ENCODE results near the gene SLC8A2. TPM values are rescaled to one million over a fixed set of nuclear protein-coding genes. Genes with fewer than 3 reads are reported as not detected.

The SLC8A2 gene
- total and polyA plus RNA-seq, 8 donors, result 0.06 to 0.34 (median 0.20) TPM; not detected in 1

- Histone ChIP-seq H3K27me3 (peaks cover 9 to 88% of the 10 kb centered on the region in 2 donors), H3K4me3 (no peak overlapping the region), H3K36me3 (no peaks in the 10 kb centered on the region), H3K4me1 (no peaks in the 10 kb centered on the region), H3K27ac (no peak overlapping the region), H3K9me3 (no peaks in the 10 kb centered on the region)
- DNase-seq (no peak), ATAC-seq (no peak)
- intact Hi-C loops (cut with DNase I), result no loop called here
- no peak for TF ChIP-seq CTCF (IDR thresholded peaks at IDR 0.05)
These were observed 64.3 kb downstream of the SLC8A2 start for GRCh38 chr19:47407417-47407774.

- intact Hi-C loops (cut with DNase I), result no loop called here
These were observed 64.8 kb downstream of the SLC8A2 start for GRCh38 chr19:47406711-47407416.

GRCh38 chr19:47405854-47406417, 65.8 kb downstream of the SLC8A2 start:
- intact Hi-C loops (cut with DNase I), result no loop called here
- Histone ChIP-seq H3K4me3 (no peak overlapping the region), H3K27ac (no peak overlapping the region), H3K4me1 (no peaks in the 10 kb centered on the region), H3K27me3 (peaks cover 9 to 94% of the 10 kb centered on the region in 2 donors), H3K9me3 (no peaks in the 10 kb centered on the region), H3K36me3 (no peaks in the 10 kb centered on the region)
- DNase-seq (no peak), ATAC-seq (no peak)
- TF ChIP-seq CTCF (IDR thresholded peaks at IDR 0.05), result no peak

More at GRCh38 chr19:47406711-47407416, 64.8 kb downstream of the SLC8A2 start:
- H3K27me3 ChIP-seq, result peaks cover 9 to 89% of the 10 kb centered on the region in 2 donors
- H3K4me3 ChIP-seq, result no peak overlapping the region
- no peaks in the 10 kb centered on the region for H3K4me1 ChIP-seq
- no peak overlapping the region for H3K27ac ChIP-seq
- no peak for TF ChIP-seq CTCF (IDR thresholded peaks at IDR 0.05)
- DNase-seq, result peak in 2 of 4 donors; percentile 42 to 69
- H3K9me3 ChIP-seq, result no peaks in the 10 kb centered on the region
- H3K36me3 ChIP-seq, result no peaks in the 10 kb centered on the region
- ATAC-seq, result peak; percentile 71

GRCh38 chr19:47405197-47405550, 66.5 kb downstream of the SLC8A2 start:
- TF ChIP-seq CTCF (IDR thresholded peaks at IDR 0.05), result no peak
- intact Hi-C loops (cut with DNase I), result no loop called here
- peaks cover 9 to 98% of the 10 kb centered on the region in 2 donors for H3K27me3 ChIP-seq
- H3K9me3 ChIP-seq, result no peaks in the 10 kb centered on the region
- no peak for ATAC-seq
- H3K4me1 ChIP-seq, result no peaks in the 10 kb centered on the region
- no peak for DNase-seq
- H3K36me3 ChIP-seq, result no peaks in the 10 kb centered on the region
- H3K27ac ChIP-seq, result no peak overlapping the region
- H3K4me3 ChIP-seq, result no peak overlapping the region

GRCh38 chr19:47404334-47405196, 67.1 kb downstream of the SLC8A2 start:
- DNase-seq, result no peak
- Histone ChIP-seq H3K27me3 (peaks cover 9 to 98% of the 10 kb centered on the region in 2 donors), H3K9me3 (no peaks in the 10 kb centered on the region), H3K4me1 (no peaks in the 10 kb centered on the region), H3K4me3 (no peak overlapping the region), H3K27ac (no peak overlapping the region), H3K36me3 (no peaks in the 10 kb centered on the region)
- ATAC-seq, result no peak
- intact Hi-C loops (cut with DNase I), result no loop called here
- TF ChIP-seq CTCF (IDR thresholded peaks at IDR 0.05), result no peak
